A549 (cell line): ENCODE measurements around the gene CAMK1.
A peak's percentile ranks its signal among the peaks of the same experiment; 100 is the strongest.

ENCODE experiments used
- CEBPB ChIP-seq, 2 experiments: fragments of >200 bp in 1 of 2; sonication (Bioruptor Twin) in 1 of 2; formaldehyde crosslinking in 1 of 2; IDR thresholded peaks; 2 replicates each; pipeline ENCODE4 v1.6.1; 2012 to 2016
- HDAC2 ChIP-seq: fragments of 200-600 bp; sonication (generic); IDR thresholded peaks from 2 replicates; pipeline ENCODE4 v1.6.1; 2016
- HOXB5 ChIP-seq: fragments of 250-450 bp; sonication (Bioruptor Pico); IDR thresholded peaks from 2 replicates; pipeline ENCODE4 v1.5.0; 2020; ENCODE audit warnings: mild to moderate bottlenecking, moderate library complexity
- KDM1A ChIP-seq: fragments of 200-600 bp; sonication (generic); IDR thresholded peaks from 2 replicates; pipeline ENCODE4 v1.6.1; 2016; ENCODE audit warnings: low read depth, mild to moderate bottlenecking
- KDM5A ChIP-seq: fragments of 200-600 bp; sonication (generic); IDR thresholded peaks from 2 replicates; pipeline ENCODE4 v1.6.1; 2016; ENCODE audit warnings: antibody characterized with exemption, mild to moderate bottlenecking
- MAFK ChIP-seq: fragments of 450-650 bp; IDR thresholded peaks from 2 replicates; pipeline ENCODE4 v1.6.1; 2014; ENCODE audit not compliant: partially characterized antibody
- MAZ ChIP-seq: fragments of 150-350 bp; IDR thresholded peaks from 2 replicates; pipeline ENCODE4 v1.6.1; 2014; ENCODE audit warnings: antibody characterized with exemption, low read depth, low read length, borderline replicate concordance
- POLR2A ChIP-seq: IDR thresholded peaks from 2 replicates; pipeline ENCODE4 v1.6.1; 2012; ENCODE audit warnings: mild to moderate bottlenecking, low read length
- RAD21 ChIP-seq, 2 experiments: fragments of >200 bp in 1 of 2; sonication (Bioruptor Twin) in 1 of 2; formaldehyde crosslinking in 1 of 2; IDR thresholded peaks in 1 of 2; conservative IDR thresholded peaks in 1 of 2; 2 replicates in 1 of 2; 3 replicates in 1 of 2; pipeline ENCODE4 v1.6.1; 2012 to 2018; ENCODE audit warnings: inconsistent platforms in 1 of 2
- RARB ChIP-seq: fragments of 250-450 bp; sonication (Bioruptor Pico); IDR thresholded peaks from 2 replicates; pipeline ENCODE4 v1.8.0; 2021; ENCODE audit warnings: mild to moderate bottlenecking, moderate library complexity
- RNF2 ChIP-seq: fragments of 200-600 bp; sonication (generic); IDR thresholded peaks from 2 replicates; pipeline ENCODE4 v1.6.1; 2016; ENCODE audit warnings: low read depth, mild to moderate bottlenecking, antibody characterized with exemption, moderate library complexity, borderline replicate concordance
- ZFP36 ChIP-seq: fragments of 450-650 bp; IDR thresholded peaks from 2 replicates; pipeline ENCODE4 v1.6.1; 2014; ENCODE audit warnings: borderline replicate concordance; ENCODE audit not compliant: partially characterized antibody
- TF ChIP-seq, protein P1 (sequence below): IDR thresholded peaks from 2 replicates; pipeline ENCODE4 v1.6.1; 2012
- TF ChIP-seq, protein P2 (sequence below): fragments of >200 bp; sonication (Bioruptor Twin); formaldehyde crosslinking; IDR thresholded peaks from 3 replicates; pipeline ENCODE4 v1.5.1; 2016

- TF ChIP-seq, protein P1, sequence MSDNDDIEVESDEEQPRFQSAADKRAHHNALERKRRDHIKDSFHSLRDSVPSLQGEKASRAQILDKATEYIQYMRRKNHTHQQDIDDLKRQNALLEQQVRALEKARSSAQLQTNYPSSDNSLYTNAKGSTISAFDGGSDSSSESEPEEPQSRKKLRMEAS, result no peak
- TF ChIP-seq, protein P2, sequence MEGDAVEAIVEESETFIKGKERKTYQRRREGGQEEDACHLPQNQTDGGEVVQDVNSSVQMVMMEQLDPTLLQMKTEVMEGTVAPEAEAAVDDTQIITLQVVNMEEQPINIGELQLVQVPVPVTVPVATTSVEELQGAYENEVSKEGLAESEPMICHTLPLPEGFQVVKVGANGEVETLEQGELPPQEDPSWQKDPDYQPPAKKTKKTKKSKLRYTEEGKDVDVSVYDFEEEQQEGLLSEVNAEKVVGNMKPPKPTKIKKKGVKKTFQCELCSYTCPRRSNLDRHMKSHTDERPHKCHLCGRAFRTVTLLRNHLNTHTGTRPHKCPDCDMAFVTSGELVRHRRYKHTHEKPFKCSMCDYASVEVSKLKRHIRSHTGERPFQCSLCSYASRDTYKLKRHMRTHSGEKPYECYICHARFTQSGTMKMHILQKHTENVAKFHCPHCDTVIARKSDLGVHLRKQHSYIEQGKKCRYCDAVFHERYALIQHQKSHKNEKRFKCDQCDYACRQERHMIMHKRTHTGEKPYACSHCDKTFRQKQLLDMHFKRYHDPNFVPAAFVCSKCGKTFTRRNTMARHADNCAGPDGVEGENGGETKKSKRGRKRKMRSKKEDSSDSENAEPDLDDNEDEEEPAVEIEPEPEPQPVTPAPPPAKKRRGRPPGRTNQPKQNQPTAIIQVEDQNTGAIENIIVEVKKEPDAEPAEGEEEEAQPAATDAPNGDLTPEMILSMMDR, result no peak
- TF ChIP-seq RNF2, result no peak
- no peak for TF ChIP-seq KDM1A
- TF ChIP-seq MAZ, result no peak
- no peak for TF ChIP-seq CEBPB (IDR thresholded peaks at IDR 0.05)
- no peak for TF ChIP-seq RARB (CRISPR knock-in tag)
- TF ChIP-seq RAD21 (conservative IDR thresholded peaks at IDR 0.05 in 1 of 2, IDR thresholded peaks at IDR 0.05 in 1 of 2), result 0 out of 5 replicates have a peak, but pooled peaks of 1 of the 2 experiments have one; percentile 10
- no peak for TF ChIP-seq HOXB5 (CRISPR knock-in tag)
- TF ChIP-seq ZFP36, result no peak
- no peak for TF ChIP-seq HDAC2
- TF ChIP-seq MAFK, result no peak
- no peak for TF ChIP-seq POLR2A
- no peak for TF ChIP-seq KDM5A
These were observed 38.7 kb upstream of the CAMK1 start for GRCh38 chr3:9808345-9809037.
